ENCODE measurements around the gene DNM2. TPM values are rescaled to one million over a fixed set of nuclear protein-coding genes. Genes with fewer than 3 reads are reported as not detected.
A peak's percentile ranks its signal among the peaks of the same experiment; 100 is the strongest.

DNM2 gene
- total RNA-seq, 1 experiment from 2014 or later, result 125 TPM

DNA sequence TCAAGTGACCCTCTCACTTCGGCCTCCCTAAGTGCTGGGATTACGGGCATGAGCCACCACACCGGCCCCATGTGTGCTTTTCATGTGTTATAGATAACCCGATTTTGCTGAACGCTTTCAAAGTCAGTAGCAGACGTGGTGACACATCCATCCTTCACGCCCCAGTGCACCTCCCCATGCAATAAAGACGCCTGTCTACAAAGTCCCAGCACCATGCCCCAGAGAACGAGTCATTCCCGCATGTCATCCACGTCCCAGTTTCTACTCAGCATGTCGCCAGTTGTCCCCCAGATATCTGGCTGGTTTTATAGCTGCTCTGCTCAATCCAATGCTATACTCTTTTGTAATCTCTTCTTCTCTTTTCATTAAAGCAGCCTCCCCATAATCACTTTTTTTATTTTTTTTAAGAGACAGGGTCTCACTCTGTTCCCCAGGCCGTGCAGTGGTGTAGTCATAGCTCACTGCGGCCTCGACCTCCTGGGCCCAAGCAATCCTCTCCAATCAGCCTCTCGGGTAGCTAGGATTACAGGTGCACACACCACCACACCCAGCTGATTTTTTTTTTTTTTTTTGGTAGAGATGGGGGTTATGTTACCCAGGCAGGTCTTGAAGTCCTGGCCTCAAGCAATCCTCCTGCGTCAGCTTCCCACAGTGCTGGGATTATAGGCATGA lies 42.5 kb downstream of the DNM2 start:
- no peak overlapping the region for H3K4me3 ChIP-seq (ENCODE audit: low read depth in 2 of 2, low read length in 2 of 2)
- intact Hi-C loops (cut with micrococcal nuclease; ENCODE audit: unreplicated experiment) (no loop called here), in situ Hi-C loops (cut with HindIII; ENCODE audit: low pct_unique_long_range_greater_than_20kb, low sequenced_read_pairs) (no loop called here)
- CTCF ChIA-PET, result no interaction called here
- no peaks in the 10 kb centered on the region for H3K9me3 ChIP-seq (ENCODE audit: control insufficient read depth, insufficient read depth, low read depth, low read length)
- H3K4me1 ChIP-seq (ENCODE audit: control insufficient read depth, insufficient read depth, low read length), result peaks cover 15% of the 10 kb centered on the region
- POLR2A ChIA-PET, result no interaction called here
- no TSS peak for BruUV-seq (replicated peaks)
- H3K27ac ChIP-seq (ENCODE audit: low read length), result no peak overlapping the region
- DNase-seq (ENCODE audit: low read depth, low spot score) (no peak), ATAC-seq (peak; percentile 72)
- TF ChIP-seq, protein P1, sequence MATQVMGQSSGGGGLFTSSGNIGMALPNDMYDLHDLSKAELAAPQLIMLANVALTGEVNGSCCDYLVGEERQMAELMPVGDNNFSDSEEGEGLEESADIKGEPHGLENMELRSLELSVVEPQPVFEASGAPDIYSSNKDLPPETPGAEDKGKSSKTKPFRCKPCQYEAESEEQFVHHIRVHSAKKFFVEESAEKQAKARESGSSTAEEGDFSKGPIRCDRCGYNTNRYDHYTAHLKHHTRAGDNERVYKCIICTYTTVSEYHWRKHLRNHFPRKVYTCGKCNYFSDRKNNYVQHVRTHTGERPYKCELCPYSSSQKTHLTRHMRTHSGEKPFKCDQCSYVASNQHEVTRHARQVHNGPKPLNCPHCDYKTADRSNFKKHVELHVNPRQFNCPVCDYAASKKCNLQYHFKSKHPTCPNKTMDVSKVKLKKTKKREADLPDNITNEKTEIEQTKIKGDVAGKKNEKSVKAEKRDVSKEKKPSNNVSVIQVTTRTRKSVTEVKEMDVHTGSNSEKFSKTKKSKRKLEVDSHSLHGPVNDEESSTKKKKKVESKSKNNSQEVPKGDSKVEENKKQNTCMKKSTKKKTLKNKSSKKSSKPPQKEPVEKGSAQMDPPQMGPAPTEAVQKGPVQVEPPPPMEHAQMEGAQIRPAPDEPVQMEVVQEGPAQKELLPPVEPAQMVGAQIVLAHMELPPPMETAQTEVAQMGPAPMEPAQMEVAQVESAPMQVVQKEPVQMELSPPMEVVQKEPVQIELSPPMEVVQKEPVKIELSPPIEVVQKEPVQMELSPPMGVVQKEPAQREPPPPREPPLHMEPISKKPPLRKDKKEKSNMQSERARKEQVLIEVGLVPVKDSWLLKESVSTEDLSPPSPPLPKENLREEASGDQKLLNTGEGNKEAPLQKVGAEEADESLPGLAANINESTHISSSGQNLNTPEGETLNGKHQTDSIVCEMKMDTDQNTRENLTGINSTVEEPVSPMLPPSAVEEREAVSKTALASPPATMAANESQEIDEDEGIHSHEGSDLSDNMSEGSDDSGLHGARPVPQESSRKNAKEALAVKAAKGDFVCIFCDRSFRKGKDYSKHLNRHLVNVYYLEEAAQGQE (IDR thresholded peaks at IDR 0.05; ENCODE audit: insufficient read depth in 1 of 2, low read depth in 2 of 2, low read length in 1 of 2), result no peak
- TF ChIP-seq SIN3A (IDR thresholded peaks at IDR 0.05; ENCODE audit: borderline replicate concordance, insufficient read depth, low read depth, low read length), result no peak
- no peak for TF ChIP-seq POLR2AphosphoS5 (IDR thresholded peaks at IDR 0.05; ENCODE audit: low read depth, low read length)
- TF ChIP-seq, protein P2, sequence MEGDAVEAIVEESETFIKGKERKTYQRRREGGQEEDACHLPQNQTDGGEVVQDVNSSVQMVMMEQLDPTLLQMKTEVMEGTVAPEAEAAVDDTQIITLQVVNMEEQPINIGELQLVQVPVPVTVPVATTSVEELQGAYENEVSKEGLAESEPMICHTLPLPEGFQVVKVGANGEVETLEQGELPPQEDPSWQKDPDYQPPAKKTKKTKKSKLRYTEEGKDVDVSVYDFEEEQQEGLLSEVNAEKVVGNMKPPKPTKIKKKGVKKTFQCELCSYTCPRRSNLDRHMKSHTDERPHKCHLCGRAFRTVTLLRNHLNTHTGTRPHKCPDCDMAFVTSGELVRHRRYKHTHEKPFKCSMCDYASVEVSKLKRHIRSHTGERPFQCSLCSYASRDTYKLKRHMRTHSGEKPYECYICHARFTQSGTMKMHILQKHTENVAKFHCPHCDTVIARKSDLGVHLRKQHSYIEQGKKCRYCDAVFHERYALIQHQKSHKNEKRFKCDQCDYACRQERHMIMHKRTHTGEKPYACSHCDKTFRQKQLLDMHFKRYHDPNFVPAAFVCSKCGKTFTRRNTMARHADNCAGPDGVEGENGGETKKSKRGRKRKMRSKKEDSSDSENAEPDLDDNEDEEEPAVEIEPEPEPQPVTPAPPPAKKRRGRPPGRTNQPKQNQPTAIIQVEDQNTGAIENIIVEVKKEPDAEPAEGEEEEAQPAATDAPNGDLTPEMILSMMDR (IDR thresholded peaks at IDR 0.05), result no peak
- TF ChIP-seq TCF7L2 (IDR thresholded peaks at IDR 0.05; ENCODE audit: low read depth, low read length), result no peak
- no peaks in the 10 kb centered on the region for H3K36me3 ChIP-seq (ENCODE audit: control insufficient read depth, insufficient read depth, low read length)
- H3K27me3 ChIP-seq (ENCODE audit: control insufficient read depth, insufficient read depth, low read length), result no peaks in the 10 kb centered on the region

DNA sequence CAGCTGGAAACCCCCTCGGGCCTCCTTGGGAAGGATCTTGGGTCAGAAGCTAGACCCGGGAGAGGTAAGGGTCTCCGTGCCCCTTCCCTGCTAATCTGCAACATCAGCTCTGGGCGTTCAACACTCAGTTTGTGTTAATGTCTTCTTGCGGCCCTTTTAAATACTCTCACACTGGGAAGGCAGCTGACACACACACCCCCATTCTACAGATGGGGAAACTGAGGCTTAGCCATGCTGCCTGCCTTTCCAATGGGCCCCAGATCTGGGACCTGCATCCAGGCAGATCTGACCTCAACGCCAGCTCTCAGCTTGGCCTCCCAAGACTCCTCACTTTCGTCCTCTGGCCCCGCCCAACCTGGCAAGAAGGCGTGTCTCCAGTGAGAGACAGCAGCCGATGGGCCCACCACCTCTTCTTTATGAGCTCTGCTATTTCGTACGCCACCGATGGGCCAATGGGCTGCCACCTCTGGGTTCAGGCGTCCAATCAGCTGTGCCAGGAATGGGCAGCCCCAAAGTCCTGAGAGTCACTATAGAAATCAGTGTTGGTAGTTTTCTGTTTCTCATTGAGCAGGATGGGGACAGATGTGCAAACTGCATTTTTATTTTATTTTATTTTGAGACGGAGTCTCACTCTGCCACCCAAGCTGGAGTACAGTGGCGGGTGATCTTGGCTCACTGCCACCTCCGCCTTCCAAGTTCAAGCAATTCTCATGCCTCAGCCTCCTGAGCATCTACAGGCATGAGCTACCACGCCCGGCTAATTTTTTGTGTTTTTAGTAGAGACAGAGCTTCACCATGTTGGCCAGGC lies 43.8 kb downstream of the DNM2 start:
- TF ChIP-seq, protein P1 (IDR thresholded peaks at IDR 0.05; ENCODE audit: insufficient read depth in 1 of 2, low read depth in 2 of 2, low read length in 1 of 2), result no peak
- no peak for TF ChIP-seq TCF7L2 (IDR thresholded peaks at IDR 0.05; ENCODE audit: low read depth, low read length)
- TF ChIP-seq, protein P2 (IDR thresholded peaks at IDR 0.05), result no peak
- no peak for TF ChIP-seq POLR2AphosphoS5 (IDR thresholded peaks at IDR 0.05; ENCODE audit: low read depth, low read length)
- TF ChIP-seq SIN3A (IDR thresholded peaks at IDR 0.05; ENCODE audit: borderline replicate concordance, insufficient read depth, low read depth, low read length), result no peak
- no peak for ATAC-seq
- no peaks in the 10 kb centered on the region for H3K27me3 ChIP-seq (ENCODE audit: control insufficient read depth, insufficient read depth, low read length)
- in situ Hi-C loops (cut with HindIII; ENCODE audit: low pct_unique_long_range_greater_than_20kb, low sequenced_read_pairs) (no loop called here), intact Hi-C loops (cut with micrococcal nuclease; ENCODE audit: unreplicated experiment) (no loop called here)
- no peaks in the 10 kb centered on the region for H3K9me3 ChIP-seq (ENCODE audit: control insufficient read depth, insufficient read depth, low read depth, low read length)
- H3K36me3 ChIP-seq (ENCODE audit: control insufficient read depth, insufficient read depth, low read length), result no peaks in the 10 kb centered on the region
- no peak overlapping the region for H3K4me3 ChIP-seq (ENCODE audit: low read depth in 2 of 2, low read length in 2 of 2)
- CTCF ChIA-PET, result interaction anchor here (0.6 kb wide), 2 partner anchors 39 to 123 kb away, joined by 3 to 4 read pairs; no protein-coding TSS in a partner anchor
- POLR2A ChIA-PET, result no interaction called here
- peaks cover 24% of the 10 kb centered on the region for H3K4me1 ChIP-seq (ENCODE audit: control insufficient read depth, insufficient read depth, low read length)
- BruUV-seq (replicated peaks), result no TSS peak
- H3K27ac ChIP-seq (ENCODE audit: low read length), result no peak overlapping the region
- no peak for DNase-seq (ENCODE audit: low read depth, low spot score)
